ENCODE data around the gene TFAP2C.
A peak's percentile ranks its signal among the peaks of the same experiment; 100 is the strongest.
"Not testable (repeated sequence)": the region's sequence is repeated elsewhere in the genome, so short reads cannot be mapped to it uniquely, and the experiment has no call there.

The TFAP2C gene

GRCh38 chr20:56617489-56617888 lies 11.6 kb upstream of the TFAP2C start:
- DNase-seq, result no peak

- no peak for DNase-seq
Observed at GRCh38 chr20:56621730-56622129, 7.4 kb upstream of the TFAP2C start.

GRCh38 chr20:56623930-56624329 lies 5.2 kb upstream of the TFAP2C start:
- DNase-seq, result not testable (repeated sequence)

GRCh38 chr20:56624786-56625681 lies 4.1 kb upstream of the TFAP2C start:
- peak; percentile 8 for DNase-seq

- DNase-seq, result no peak
Observed at GRCh38 chr20:56625837-56626236, 3.3 kb upstream of the TFAP2C start.

- peak; percentile 60 for DNase-seq
Observed at GRCh38 chr20:56626367-56627121, 2.6 kb upstream of the TFAP2C start.

- DNase-seq, result no peak
Observed at GRCh38 chr20:56627122-56628014, 1.7 kb upstream of the TFAP2C start.

- DNase-seq, result no peak
Observed at GRCh38 chr20:56628015-56628872, 862 bp upstream of the TFAP2C start.

- DNase-seq, result peak; percentile 17
Observed at GRCh38 chr20:56629464-56630085, 469 bp downstream of the TFAP2C start.

GRCh38 chr20:56630086-56630493 lies 984 bp downstream of the TFAP2C start:
- DNase-seq, result peak; percentile 64

- peak; percentile 39 for DNase-seq
Observed at GRCh38 chr20:56630506-56631317, 1.6 kb downstream of the TFAP2C start.

GRCh38 chr20:56631318-56631989 lies 2.3 kb downstream of the TFAP2C start:
- DNase-seq, result peak; percentile 10

GRCh38 chr20:56631990-56632327 lies 2.9 kb downstream of the TFAP2C start:
- no peak for DNase-seq

- DNase-seq, result no peak
Observed at GRCh38 chr20:56634307-56634706, 5.2 kb downstream of the TFAP2C start.

GRCh38 chr20:56634735-56635385 lies 5.8 kb downstream of the TFAP2C start:
- DNase-seq, result no peak

- DNase-seq, result no peak
Observed at GRCh38 chr20:56636716-56637115, 7.6 kb downstream of the TFAP2C start.

- no peak for DNase-seq
Observed at GRCh38 chr20:56637576-56637975, 8.5 kb downstream of the TFAP2C start.

- DNase-seq, result no peak
Observed at GRCh38 chr20:56646599-56646998, 17.5 kb downstream of the TFAP2C start.

GRCh38 chr20:56653211-56653610 lies 24.1 kb downstream of the TFAP2C start:
- DNase-seq, result no peak

GRCh38 chr20:56656632-56657031 lies 27.5 kb downstream of the TFAP2C start:
- DNase-seq, result no peak

Data from NCI-H82 (cell line).